Thoracic aorta (tissue), 2 donors: ENCODE results near the gene CDR2. TPM values are rescaled to one million over a fixed set of nuclear protein-coding genes. Genes with fewer than 3 reads are reported as not detected.

Experiments used
- ATAC-seq: fragments of 150-250 bp; one replicate; pipeline ENCODE4 v1.8.0; 2017; ENCODE audit warnings: low read depth; ENCODE audit not compliant: insufficient number of reproducible peaks, low FRiP score
- DNase-seq: peaks from one replicate; pipeline ENCODE4 v3.0.0-alpha.2; 2020; ENCODE audit warnings: low spot score
- H3K27ac ChIP-seq, 2 donors: fragments of 200-600 bp; sonication (generic); 1 replicate in 1 of 2; 2 replicates in 1 of 2; pipeline ENCODE4 v1.5.1; 2016; ENCODE audit warnings: mild to moderate bottlenecking in 2 of 2, moderate library complexity in 2 of 2
- H3K27me3 ChIP-seq: fragments of 200-600 bp; sonication (generic); replicated peaks from 2 replicates; pipeline ENCODE4 v1.6.0; 2016; ENCODE audit warnings: mild to moderate bottlenecking; ENCODE audit not compliant: insufficient read depth
- H3K36me3 ChIP-seq: fragments of 200-600 bp; sonication (generic); one replicate; pipeline ENCODE4 v1.5.1; 2016
- H3K4me1 ChIP-seq, 2 donors: fragments of 200-600 bp; sonication (generic); 1 replicate in 1 of 2; 2 replicates in 1 of 2; pipeline versions ENCODE4 v1.5.1 to v1.6.0; 2016; ENCODE audit warnings: low read depth in 2 of 2, mild to moderate bottlenecking in 1 of 2; ENCODE audit not compliant: control insufficient read depth in 1 of 2
- H3K4me3 ChIP-seq: fragments of 200-600 bp; sonication (generic); 2 replicates; pipeline ENCODE4 v1.5.1; 2016; ENCODE audit warnings: mild to moderate bottlenecking
- H3K9me3 ChIP-seq: fragments of 200-600 bp; sonication (generic); 2 replicates; pipeline ENCODE4 v1.5.1; 2016
- total RNA-seq, 2 donors: library from RNA; depleted of rRNA; stranded (reverse); fragments of >200 nt; gene quantifications; one replicate each; pipeline versions ENCODE4 v1.1.0 to v1.2.3, GENCODE V29; 2016
- TF ChIP-seq, protein P1 (sequence below): fragments of 200-600 bp; sonication (generic); IDR thresholded peaks from one replicate; pipeline ENCODE4 v1.5.1; 2019; ENCODE audit warnings: antibody characterized with exemption

The CDR2 gene
- total RNA-seq, 2 donors from 2014 or later, result 41.2 to 55.0 TPM

DNA sequence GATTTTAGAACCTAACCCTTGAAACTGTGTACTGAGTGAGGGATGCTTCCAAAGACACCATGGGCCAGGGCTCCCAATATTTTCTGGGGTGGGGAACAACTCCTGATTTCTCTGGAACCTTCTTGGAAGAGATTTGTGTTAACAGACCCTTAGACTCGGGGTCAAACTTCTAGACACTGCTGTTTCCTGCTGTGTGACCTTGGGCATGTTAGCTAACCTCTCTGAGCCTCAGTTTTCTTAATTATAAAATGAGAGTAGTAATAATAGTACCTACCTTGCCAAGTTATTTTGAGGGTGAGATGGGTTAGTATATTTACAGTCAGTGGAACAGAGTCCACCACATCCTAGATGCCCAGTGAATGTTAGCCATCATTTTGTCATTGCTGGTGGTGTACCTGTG, 58.4 kb downstream of the CDR2 start:
- no peak for DNase-seq
- Histone ChIP-seq H3K4me3 (no peak overlapping the region), H3K9me3 (no peaks in the 10 kb centered on the region), H3K4me1 (no peaks in the 10 kb centered on the region), H3K27ac (no peak overlapping the region), H3K27me3 (no peaks in the 10 kb centered on the region), H3K36me3 (peaks cover 63% of the 10 kb centered on the region)
- no peak for ATAC-seq
- TF ChIP-seq, protein P1, sequence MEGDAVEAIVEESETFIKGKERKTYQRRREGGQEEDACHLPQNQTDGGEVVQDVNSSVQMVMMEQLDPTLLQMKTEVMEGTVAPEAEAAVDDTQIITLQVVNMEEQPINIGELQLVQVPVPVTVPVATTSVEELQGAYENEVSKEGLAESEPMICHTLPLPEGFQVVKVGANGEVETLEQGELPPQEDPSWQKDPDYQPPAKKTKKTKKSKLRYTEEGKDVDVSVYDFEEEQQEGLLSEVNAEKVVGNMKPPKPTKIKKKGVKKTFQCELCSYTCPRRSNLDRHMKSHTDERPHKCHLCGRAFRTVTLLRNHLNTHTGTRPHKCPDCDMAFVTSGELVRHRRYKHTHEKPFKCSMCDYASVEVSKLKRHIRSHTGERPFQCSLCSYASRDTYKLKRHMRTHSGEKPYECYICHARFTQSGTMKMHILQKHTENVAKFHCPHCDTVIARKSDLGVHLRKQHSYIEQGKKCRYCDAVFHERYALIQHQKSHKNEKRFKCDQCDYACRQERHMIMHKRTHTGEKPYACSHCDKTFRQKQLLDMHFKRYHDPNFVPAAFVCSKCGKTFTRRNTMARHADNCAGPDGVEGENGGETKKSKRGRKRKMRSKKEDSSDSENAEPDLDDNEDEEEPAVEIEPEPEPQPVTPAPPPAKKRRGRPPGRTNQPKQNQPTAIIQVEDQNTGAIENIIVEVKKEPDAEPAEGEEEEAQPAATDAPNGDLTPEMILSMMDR, result no peak

DNA sequence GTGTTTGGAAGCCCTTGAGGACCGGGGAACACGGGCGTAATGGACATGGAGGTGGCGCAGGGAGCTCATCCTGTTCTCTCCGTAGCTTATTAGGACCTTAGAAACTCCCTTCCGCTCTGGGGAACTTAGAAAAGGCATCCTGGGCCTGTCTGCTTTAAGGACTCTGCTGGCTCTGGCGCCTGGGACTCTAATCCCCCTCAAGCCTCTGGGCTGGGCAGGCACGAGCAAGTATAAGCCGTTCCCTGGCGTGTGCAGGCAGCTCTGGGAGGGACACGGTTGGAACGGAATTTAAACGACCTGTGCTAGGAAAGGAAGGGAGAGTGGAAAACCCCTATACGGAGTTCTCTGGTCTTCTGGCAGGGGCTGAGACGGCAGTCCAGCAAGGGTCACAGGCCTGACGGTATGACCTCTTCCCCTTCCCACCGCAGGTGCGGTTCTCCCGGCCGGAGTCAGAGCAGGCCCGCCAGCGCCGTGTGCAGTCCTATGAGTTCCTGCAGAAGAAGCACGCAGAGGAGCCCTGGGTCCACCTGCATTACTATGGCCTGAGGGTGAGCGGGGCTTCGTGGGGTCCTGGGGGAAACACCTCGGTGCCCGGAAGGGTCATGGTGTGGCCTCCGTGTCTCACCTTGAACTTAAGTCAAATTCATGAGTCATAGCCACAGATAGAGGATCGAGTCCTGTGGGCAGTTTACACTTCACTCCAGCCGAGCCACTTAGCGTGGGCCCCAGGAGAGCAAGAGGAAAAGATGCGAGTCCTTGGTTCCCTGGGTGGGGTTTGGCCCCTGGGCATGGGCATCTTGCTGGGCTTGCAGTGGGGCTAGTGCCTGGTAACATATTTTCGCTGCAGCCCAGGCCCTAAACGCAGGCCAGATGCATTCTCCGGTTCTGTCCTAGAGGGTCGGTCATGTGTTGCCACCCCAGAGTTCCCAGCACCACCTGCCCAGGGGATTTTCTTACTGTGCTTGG, 59.5 kb downstream of the CDR2 start:
- no peak for ATAC-seq
- H3K4me1 ChIP-seq, result no peaks in the 10 kb centered on the region
- H3K27ac ChIP-seq, result no peak overlapping the region
- no peaks in the 10 kb centered on the region for H3K9me3 ChIP-seq
- no peak for DNase-seq
- H3K4me3 ChIP-seq, result no peak overlapping the region
- no peaks in the 10 kb centered on the region for H3K27me3 ChIP-seq
- TF ChIP-seq, protein P1, result no peak
- H3K36me3 ChIP-seq, result peaks cover 71% of the 10 kb centered on the region

DNA sequence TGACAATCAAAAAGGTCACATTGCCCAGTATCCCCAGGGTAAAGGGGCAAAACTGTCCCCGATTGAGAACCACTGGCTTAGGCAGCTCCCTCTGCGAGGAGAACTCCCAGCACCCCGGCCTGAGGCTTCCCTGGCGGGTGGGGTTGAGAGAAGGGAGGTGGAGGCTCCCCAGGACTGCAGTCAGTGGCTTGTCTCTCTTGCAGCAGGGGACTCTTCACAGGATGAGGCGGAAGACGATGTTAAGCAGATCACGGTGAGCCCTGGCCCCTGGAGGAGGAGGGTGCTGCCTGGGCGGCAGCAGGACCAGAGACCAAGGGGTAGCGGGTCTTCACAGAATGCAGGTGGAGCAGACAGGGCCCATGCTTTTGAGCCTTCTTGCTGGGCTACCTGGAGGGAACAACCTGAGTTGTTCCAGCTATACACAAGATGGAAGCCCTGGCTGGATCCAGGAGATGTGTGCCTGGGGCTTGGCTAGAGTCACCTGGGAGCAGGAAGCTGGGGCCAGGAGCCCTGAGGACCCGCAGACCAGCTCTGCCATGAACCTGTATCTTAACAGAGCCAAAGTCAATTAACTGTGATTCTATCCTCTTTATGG, 60.4 kb downstream of the CDR2 start:
- Histone ChIP-seq H3K4me3 (no peak overlapping the region), H3K9me3 (no peaks in the 10 kb centered on the region), H3K27me3 (no peaks in the 10 kb centered on the region), H3K27ac (no peak overlapping the region), H3K36me3 (peaks cover 74% of the 10 kb centered on the region), H3K4me1 (no peaks in the 10 kb centered on the region)
- ATAC-seq (no peak), DNase-seq (no peak)
- TF ChIP-seq, protein P1, result no peak

DNA sequence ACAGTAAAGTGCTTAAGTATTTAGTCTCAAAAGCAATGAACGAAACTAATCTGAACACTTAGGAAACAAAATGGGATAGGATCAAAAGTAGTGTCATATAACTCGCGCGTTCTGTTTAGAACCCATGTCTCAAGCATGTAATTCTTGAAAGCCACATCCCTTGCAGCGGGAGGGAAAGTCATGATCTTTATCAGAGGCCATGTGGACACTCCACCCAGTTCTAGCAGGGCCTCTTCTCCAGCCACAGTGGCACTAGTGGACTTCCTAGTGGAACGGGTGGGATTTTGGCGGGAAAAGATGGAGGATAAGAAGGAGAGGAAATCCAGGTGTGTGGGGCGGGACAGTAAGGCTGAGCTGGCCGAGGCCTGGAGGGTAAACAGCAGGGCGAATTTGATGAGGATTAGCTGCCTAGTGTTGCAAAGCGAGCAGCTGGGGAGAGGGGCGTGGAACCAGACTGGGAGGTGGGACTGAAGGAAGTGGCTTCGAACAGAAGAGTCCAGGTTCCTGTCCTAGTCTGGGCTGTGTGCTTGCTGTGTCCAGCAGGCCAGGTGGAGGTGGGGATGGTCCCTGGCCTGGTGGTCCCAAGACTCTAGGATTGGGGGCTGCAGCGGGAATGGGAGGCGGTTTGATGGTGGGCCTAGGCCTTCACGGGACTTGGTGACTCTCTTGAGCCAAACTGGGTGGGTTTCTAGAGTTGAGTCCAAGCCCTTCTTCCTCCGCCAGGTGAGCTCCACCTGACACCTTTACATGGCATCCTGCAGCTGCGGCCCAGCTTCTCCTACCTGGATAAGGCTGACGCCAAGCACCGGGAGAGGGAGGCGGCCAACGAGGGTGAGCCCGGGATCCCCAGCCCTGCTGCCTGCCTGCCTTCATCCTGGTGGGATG, 61.3 kb downstream of the CDR2 start:
- no peaks in the 10 kb centered on the region for H3K4me1 ChIP-seq
- DNase-seq (no peak), ATAC-seq (no peak)
- peaks cover 75% of the 10 kb centered on the region for H3K36me3 ChIP-seq
- no peaks in the 10 kb centered on the region for H3K27me3 ChIP-seq
- no peak overlapping the region for H3K4me3 ChIP-seq
- TF ChIP-seq, protein P1, result no peak
- no peaks in the 10 kb centered on the region for H3K9me3 ChIP-seq
- H3K27ac ChIP-seq, result no peak overlapping the region

DNA sequence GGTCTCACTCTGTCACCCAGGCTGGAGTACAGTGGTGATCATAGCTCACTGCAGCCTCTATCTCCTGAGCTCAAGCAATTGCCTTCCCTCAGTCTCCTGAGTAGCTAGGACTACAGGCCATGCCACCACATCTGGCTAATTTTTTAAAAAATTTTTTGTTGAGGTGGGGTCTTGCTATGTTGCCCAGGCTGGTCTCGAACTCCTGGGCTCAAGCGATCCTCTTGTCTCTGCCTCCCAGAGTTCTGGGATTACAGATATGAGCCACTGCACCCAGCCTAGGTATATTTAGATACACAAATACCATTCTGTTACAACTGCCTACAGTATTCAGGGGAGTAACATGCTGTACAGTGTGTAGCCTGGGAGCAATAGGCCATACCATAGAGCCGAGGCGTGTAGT, 62.9 kb downstream of the CDR2 start:
- H3K4me1 ChIP-seq, result no peaks in the 10 kb centered on the region
- no peak overlapping the region for H3K27ac ChIP-seq
- DNase-seq, result no peak
- no peak overlapping the region for H3K4me3 ChIP-seq
- H3K27me3 ChIP-seq, result no peaks in the 10 kb centered on the region
- ATAC-seq, result no peak
- H3K9me3 ChIP-seq, result no peaks in the 10 kb centered on the region
- H3K36me3 ChIP-seq, result peaks cover 78% of the 10 kb centered on the region
- TF ChIP-seq, protein P1, result no peak
